Progenitor cell of endocrine pancreas (in vitro differentiated cells): ENCODE results near the gene CHFR. TPM values are rescaled to one million over a fixed set of nuclear protein-coding genes. Genes with fewer than 3 reads are reported as not detected.
A peak's percentile ranks its signal among the peaks of the same experiment; 100 is the strongest.

Experiments
- DNase-seq: peaks from one replicate; pipeline ENCODE4 v3.0.0; 2021; ENCODE audit warnings: low spot score; ENCODE audit not compliant: unreplicated experiment
- H3K27ac Mint-ChIP-seq: 2 replicates; pipeline ENCODE4 v1.8.0; 2021; ENCODE audit warnings: mild to moderate bottlenecking, moderate library complexity, mixed read lengths
- H3K27me3 Mint-ChIP-seq: 2 replicates; pipeline ENCODE4 v1.8.0; 2021; ENCODE audit warnings: mixed read lengths
- H3K36me3 Mint-ChIP-seq: 2 replicates; pipeline ENCODE4 v1.8.0; 2022; ENCODE audit warnings: mixed read lengths; ENCODE audit not compliant: insufficient read depth
- H3K4me1 Mint-ChIP-seq: 2 replicates; pipeline ENCODE4 v1.8.0; 2021; ENCODE audit warnings: low read depth, mixed read lengths
- H3K4me3 Mint-ChIP-seq: 2 replicates; pipeline ENCODE4 v1.8.0; 2021; ENCODE audit warnings: low read depth, mild to moderate bottlenecking, moderate library complexity, mixed read lengths
- H3K9me3 Mint-ChIP-seq: 2 replicates; pipeline ENCODE4 v1.8.0; 2021; ENCODE audit warnings: low read depth, mixed read lengths
- CTCF ChIP-seq: fragments of 200-600 bp; sonication (generic); IDR thresholded peaks from one replicate; pipeline ENCODE4 v1.5.0; 2021; ENCODE audit warnings: antibody characterized with exemption, mild to moderate bottlenecking; ENCODE audit not compliant: unreplicated experiment
- total RNA-seq: library from RNA; stranded (reverse); gene quantifications from 2 replicates; pipeline ENCODE4 v1.2.1, GENCODE V29; 2021

CHFR gene
- total RNA-seq, 1 donor from 2014 or later, result 51.4 TPM

- no peak for TF ChIP-seq CTCF
- Mint-ChIP-seq H3K27ac (no peak overlapping the region), H3K4me1 (peaks cover 14% of the 10 kb centered on the region), H3K36me3 (peaks cover 10% of the 10 kb centered on the region), H3K9me3 (no peaks in the 10 kb centered on the region), H3K27me3 (no peaks in the 10 kb centered on the region), H3K4me3 (peak overlapping the region; percentile 31)
- DNase-seq, result no peak
Measured at GRCh38 chr12:132825861-132826260, 61.5 kb downstream of the CHFR start.

- no peaks in the 10 kb centered on the region for H3K9me3 Mint-ChIP-seq
- no peak overlapping the region for H3K4me3 Mint-ChIP-seq
- TF ChIP-seq CTCF, result no peak
- H3K27me3 Mint-ChIP-seq, result no peaks in the 10 kb centered on the region
- peak overlapping the region; percentile 78 for H3K27ac Mint-ChIP-seq
- H3K4me1 Mint-ChIP-seq, result peaks cover 14% of the 10 kb centered on the region
- DNase-seq, result no peak
- peaks cover 10% of the 10 kb centered on the region for H3K36me3 Mint-ChIP-seq
Measured at GRCh38 chr12:132825089-132825488, 62.3 kb downstream of the CHFR start.

GRCh38 chr12:132824053-132824452 is 63.4 kb downstream of the CHFR start:
- Mint-ChIP-seq H3K9me3 (no peaks in the 10 kb centered on the region), H3K4me3 (no peak overlapping the region), H3K27me3 (no peaks in the 10 kb centered on the region), H3K4me1 (peaks cover 14% of the 10 kb centered on the region), H3K36me3 (peaks cover 10% of the 10 kb centered on the region), H3K27ac (no peak overlapping the region)
- no peak for TF ChIP-seq CTCF
- no peak for DNase-seq

GRCh38 chr12:132818562-132818961 is 68.8 kb downstream of the CHFR start:
- TF ChIP-seq CTCF, result no peak
- Mint-ChIP-seq H3K27ac (no peak overlapping the region), H3K4me1 (no peaks in the 10 kb centered on the region), H3K9me3 (no peaks in the 10 kb centered on the region), H3K4me3 (no peak overlapping the region), H3K36me3 (peaks cover 10% of the 10 kb centered on the region), H3K27me3 (no peaks in the 10 kb centered on the region)
- DNase-seq, result no peak

GRCh38 chr12:132814232-132814631 is 73.2 kb downstream of the CHFR start:
- Mint-ChIP-seq H3K4me3 (no peak overlapping the region), H3K27me3 (no peaks in the 10 kb centered on the region), H3K4me1 (no peaks in the 10 kb centered on the region), H3K27ac (no peak overlapping the region), H3K9me3 (peaks cover 5% of the 10 kb centered on the region), H3K36me3 (peaks cover 30% of the 10 kb centered on the region)
- no peak for TF ChIP-seq CTCF
- no peak for DNase-seq

- no peak for TF ChIP-seq CTCF
- no peak for DNase-seq
- Mint-ChIP-seq H3K27me3 (no peaks in the 10 kb centered on the region), H3K4me1 (no peaks in the 10 kb centered on the region), H3K4me3 (no peak overlapping the region), H3K27ac (no peak overlapping the region), H3K36me3 (peaks cover 36% of the 10 kb centered on the region), H3K9me3 (peaks cover 5% of the 10 kb centered on the region)
Measured at GRCh38 chr12:132813443-132813842, 74.0 kb downstream of the CHFR start.
